Brain pericyte (primary cell): ENCODE results near the gene SCEL.

Experiments
- DNase-seq: peaks from one replicate; pipeline ENCODE4 v3.0.0-alpha.2; 2012; ENCODE audit warnings: low read depth, low spot score

The SCEL gene

DNA sequence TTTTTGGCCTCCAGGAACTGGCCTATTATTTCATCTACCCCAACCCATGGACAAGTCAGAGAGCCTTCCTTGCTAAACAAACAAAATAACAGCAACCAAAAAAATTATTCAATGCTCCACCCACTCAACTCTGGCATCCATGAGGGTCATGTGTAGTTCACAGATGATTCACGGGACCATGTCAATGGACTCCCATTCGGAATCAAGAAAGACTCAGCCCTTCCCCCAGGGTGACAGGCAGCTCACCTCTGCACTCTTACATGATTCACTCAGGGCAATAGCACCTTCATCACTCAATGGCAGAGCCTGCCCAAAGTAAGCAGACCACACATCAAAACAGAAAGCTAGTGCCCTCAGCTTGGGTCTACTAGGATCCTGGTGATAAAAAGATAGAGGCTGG is 14.3 kb upstream of the SCEL start:
- DNase-seq = no peak

DNA sequence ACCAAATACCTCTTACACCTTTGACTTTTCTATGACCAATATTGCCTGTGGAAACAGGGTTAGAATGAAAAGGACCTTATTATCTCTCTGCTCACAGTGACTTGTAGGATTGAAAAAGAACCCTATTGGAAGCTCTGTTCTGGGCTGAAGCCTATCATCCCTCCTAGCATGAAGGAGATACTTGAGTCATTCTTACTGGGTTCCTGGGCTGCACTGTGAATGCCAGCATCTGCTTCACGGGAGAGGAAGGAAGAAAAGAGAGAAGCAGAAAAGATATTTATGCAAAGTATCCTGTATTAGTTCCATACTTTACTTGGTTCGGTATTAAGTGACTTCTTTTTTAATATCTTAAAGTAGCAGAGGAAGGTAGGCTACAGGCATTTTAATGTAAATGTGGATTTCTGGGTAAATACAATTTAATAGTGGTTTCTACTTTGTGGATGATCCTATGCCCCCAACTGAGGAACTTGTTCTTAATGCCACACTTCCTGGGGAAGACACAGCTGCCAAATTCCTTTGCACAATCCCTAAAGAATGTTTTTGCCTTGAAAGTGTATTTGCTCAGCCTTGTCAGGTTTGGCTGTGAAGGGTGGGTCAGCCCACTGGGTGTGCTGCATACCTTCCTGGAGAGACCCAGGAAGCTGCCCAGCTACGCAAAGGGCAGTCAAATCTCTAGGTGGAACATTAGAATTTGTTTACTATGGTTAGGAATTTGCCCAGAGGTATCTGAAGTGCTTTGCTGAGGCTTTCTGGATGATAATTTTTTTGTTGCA is 13.7 kb upstream of the SCEL start:
- DNase-seq = no peak

GRCh38 chr13:77522444-77522843 is 13.1 kb upstream of the SCEL start:
- DNase-seq = no peak

GRCh38 chr13:77523386-77523785 is 12.1 kb upstream of the SCEL start:
- DNase-seq = no peak

DNA sequence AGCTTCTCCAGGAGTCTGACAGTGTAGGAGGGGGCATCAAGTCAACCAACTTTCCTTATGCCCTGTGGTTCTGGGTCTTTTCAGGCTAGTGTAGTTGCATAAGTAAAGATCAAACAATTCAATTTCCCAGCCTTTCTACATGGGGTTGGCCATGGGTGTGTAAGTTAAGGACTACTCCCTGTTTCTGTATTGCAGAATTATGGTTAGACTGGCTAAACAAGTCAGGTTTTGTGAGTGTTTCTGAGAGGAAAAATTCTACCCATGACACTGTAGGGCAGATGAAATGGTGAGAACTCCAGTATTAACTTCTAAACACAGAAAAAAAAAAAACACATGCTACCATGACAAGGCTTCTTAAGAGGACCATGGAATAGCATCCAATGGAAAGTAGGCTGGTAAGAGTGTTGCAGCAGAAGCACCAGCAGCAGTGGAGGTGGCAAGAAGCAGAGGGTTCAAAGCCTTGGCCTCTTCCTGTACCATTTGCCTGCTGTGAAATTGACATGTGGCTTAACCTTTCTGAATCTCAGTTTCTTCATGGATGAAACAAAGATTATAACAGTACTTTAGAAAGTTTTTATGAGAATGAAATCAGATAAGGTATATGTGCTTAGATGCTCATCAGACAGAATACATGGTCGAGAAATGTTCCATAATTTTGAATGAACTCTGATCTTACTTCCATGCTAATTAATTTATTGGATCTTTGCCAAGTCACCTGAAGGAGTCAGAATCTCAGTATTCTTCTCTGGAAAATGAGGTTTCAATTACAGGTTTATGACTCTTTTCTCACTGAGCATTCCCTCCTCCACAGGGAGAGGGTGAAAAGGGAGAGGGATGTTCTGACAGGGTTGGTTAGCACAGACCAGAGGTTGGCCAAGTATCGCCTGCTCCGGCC is 11.4 kb upstream of the SCEL start:
- no peak for DNase-seq

DNA sequence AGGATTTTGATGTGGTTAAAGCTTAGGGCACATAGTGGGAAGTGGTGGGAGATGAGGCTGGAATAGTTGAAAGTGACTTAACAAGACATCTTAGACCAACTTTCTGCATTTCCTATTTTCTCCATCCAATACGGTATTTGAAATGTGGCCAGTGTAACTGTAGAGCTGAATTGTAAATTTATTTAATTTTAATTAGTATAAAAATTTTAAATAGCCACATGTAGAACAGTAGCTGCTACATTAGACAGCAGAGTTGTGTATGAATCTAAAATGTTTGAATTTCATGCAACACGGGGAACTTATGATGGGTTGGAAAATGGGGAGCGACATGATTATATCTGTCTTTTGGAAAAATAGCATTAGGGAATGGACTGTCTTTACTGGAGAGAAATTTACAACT is 7.1 kb upstream of the SCEL start:
- no peak for DNase-seq

DNA sequence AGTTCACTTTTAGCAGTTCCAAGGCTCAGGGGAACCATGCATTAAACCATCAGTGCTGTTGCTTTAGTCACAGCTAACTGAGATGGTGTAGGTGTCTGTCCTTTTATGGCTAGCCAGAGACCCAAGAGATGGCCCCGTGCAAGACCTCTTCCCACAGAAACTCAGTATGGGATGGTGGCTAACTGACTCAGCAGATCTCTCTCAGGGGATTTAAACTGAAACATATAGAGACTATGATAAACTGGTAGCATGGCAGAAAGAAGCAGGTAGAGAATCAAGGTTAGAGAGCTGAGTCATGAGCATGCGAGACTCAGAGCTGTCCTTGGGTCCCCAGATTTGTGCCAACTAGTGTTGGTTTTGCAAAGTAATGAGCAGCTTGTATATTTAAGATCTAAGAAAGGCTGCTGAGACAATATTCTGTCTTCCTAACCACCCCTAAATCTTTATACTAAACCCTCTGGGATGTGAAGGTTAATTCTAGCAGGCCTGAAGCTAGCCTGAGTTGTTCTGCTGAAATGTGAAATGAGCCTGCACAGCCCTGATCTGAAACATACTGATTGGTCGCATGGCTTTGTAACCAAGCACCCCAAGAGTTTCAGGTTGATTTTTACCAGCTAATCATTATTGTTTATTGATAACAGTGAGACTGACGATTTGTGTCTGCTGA is 6.5 kb upstream of the SCEL start:
- no peak for DNase-seq

- no peak for DNase-seq
These were observed 6.0 kb upstream of the SCEL start for GRCh38 chr13:77529501-77529840.

DNA sequence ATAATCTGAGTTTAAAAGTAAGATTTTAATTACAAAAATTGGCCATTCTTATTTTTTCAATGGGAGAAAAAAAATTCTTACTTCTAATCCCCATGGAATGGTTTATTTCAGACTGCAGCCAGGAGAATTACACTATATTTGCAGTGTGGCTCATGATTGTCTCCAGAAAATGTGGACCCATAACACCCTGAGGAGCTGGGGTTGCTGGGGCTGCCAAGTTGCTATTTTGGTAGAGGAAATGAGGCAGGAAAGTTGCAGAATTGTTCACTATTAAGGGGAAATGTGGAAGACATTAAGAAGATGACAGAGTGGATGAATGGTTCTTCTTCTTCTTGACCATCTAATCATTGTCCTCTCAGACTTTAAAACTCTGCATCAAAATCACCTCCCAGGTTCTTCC is 4.6 kb upstream of the SCEL start:
- no peak for DNase-seq

- no peak for DNase-seq
These were observed 2.5 kb upstream of the SCEL start for GRCh38 chr13:77532983-77533382.

- DNase-seq = no peak
These were observed 1.4 kb upstream of the SCEL start for GRCh38 chr13:77533875-77534788.

- no peak for DNase-seq
These were observed 852 bp downstream of the SCEL start for GRCh38 chr13:77536358-77536757.

DNA sequence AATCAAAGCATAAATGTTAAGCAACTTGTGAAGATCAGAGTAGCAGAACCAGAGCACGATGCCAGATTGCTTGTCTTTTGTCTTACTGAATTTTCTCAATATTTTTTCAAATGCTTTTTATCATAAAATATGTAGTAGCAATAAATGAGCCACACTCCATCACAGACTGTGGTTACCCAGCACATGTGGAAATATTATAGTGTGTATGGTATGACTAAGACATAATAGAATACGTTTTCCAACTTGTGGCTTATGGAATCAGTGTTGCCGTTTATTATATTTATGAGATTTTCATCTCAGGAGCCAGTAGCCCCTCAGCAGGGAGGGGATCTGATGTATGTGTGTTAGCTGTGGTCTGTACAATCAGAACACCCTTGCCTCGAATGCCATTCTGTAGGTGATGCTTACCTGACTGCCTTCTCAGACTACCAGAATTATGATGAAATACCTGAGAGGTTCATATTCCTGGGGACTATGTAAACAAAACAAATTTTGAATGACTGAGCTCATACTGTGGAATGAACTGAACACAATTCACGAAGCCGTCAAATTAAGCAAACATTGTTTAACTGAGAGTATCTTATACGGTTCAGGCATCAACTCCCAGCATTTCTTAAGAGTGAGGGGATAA is 1.9 kb downstream of the SCEL start:
- no peak for DNase-seq

DNA sequence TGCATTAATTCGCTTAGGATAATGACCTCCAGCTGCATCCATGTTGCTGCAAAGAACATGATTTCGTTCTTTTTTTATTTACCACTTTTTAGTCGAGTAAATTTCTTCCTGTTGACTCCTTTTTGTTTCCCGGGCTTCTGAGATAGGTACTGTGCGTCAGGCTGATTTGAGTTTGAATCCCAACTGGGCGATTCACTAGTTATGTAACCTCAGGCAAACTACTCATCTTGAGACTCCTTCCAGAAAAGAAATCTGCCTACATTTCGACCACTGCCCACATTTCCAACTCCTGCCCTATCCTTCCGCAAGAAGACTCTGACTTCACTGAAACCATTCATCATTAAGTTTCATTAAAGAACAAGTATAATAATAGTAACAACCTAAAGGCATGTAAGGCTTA is 8.2 kb downstream of the SCEL start:
- DNase-seq = no peak

- no peak for DNase-seq
These were observed 8.8 kb downstream of the SCEL start for GRCh38 chr13:77544355-77544754.

DNA sequence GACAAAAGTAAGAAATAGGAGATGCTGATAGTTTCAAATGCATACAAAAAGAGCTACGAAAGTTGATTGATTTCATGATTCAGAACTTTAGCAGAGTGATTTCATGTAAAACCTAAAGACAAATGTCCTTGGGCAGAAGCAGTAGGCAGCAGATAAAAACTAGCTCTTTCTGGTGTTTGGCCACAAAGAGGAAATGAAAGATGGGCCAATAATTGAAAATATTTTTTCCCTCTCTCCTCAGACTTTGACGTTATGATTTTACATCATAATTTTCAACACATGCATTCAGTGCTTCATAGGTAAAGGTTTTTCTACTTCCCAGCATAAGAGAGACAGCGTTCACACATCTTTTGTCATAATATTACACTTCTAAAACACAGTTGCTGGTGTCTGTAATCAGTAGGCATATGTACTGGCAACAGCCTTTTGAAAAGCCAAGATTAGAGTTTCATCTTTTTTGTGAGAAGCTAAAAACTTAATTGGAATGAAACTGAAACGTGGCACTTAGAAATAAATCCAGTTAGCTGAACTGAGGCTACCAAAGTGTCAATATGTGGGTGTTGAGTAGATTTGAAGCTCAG is 9.3 kb downstream of the SCEL start:
- DNase-seq = no peak

GRCh38 chr13:77545626-77546412 is 10.3 kb downstream of the SCEL start:
- DNase-seq = no peak

- DNase-seq = no peak
These were observed 12.6 kb downstream of the SCEL start for GRCh38 chr13:77548095-77548494.

DNA sequence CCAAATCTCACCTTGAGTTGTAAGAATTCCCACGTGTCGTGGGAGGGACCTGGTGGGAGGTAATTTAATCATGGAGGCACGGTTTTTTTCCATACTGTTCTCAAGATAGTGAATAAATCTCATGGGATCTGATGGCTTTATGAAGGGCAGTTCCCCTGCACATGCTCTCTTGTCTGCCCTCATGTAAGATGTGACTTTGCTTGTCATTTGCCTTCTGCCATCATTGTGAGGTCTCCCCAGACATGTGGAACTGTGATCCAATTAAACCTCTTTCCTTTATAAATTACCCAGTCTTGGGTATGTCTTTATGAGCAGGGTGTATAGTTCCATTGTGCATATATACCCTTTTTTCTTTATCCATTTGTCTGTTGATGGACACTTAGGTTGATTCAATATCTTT is 13.1 kb downstream of the SCEL start:
- no peak for DNase-seq

DNA sequence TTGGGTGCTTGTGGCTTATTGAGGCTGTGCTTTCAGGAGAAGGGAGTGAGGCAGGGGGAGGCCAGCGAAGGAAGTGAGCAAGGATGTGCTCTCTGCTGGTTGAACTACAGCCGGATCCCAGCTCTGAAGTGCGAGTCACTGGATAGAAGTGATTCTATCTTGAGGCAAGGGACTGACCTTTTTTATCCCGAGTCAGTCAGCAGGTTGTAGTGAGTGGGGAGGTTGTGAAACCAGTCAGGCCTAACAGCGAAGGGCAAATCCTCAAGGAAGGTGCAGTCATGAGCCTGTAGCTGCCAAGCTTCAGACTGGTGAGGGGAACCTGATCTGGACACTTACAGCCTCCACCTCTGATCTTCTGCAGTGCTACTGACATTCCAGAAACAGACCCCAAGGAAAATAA is 18.6 kb downstream of the SCEL start:
- no peak for DNase-seq
